Transverse colon (tissue), 3 donors: ENCODE results near the gene STK11IP.

ENCODE experiments used
- CTCF ChIP-seq, 5 experiments: fragments of 200-600 bp in 3 of 5; fragments of 450-650 bp in 2 of 5; sonication (generic) in 3 of 5; IDR thresholded peaks; 1 replicate in 2 of 5; 2 replicates in 3 of 5; pipeline ENCODE4 v1.5.1; 2016 to 2017; ENCODE audit warnings: antibody characterized with exemption in 5 of 5, inconsistent platforms in 3 of 5, mild to moderate bottlenecking in 2 of 5, moderate library complexity in 1 of 5
- EP300 ChIP-seq: sonication (generic); formaldehyde crosslinking; IDR thresholded peaks from one replicate; pipeline ENCODE4 v1.6.1; 2017; ENCODE audit warnings: antibody characterized with exemption, low read depth
- POLR2A ChIP-seq: fragments of 450-650 bp; IDR thresholded peaks from one replicate; pipeline ENCODE4 v1.6.1; 2016; ENCODE audit warnings: antibody characterized with exemption, mild to moderate bottlenecking, moderate library complexity

DNA sequence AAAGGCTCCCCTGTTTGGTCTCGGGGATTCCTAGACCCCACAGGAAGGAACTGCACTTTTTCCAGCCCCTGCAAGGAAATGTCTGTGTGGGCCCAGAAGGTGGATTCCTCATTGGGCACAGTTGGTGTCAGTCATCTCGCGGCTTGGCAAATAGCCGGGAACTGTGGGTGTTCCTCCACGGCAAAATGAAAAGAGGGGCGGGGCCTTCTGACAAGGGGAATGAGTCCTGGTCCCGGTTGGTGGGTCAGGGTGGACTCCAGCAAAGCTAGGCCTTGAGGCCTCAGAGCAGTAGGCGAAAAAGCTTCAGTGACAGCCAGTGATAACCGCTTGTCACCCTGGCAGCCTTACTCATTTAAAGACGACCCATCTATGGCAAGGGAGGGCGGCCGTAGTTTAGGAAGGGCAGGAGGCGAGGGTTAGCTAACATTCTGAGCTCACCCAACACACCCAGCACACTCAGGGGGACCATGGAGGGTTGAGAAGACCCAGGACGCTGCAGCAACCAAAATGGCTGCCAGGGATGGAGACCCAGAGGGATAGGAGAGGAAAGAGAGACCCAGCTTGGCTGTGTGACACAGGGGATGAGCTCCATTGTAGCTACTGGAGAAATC is 46.2 kb downstream of the STK11IP start:
- TF ChIP-seq CTCF (IDR thresholded peaks at IDR 0.05) (no peak), EP300 (no peak), POLR2A (no peak)
